ENCODE data around the gene ME1.

Gene ME1

GRCh38 chr6:83226517-83226916 lies 204.3 kb downstream of the ME1 start:
- no peak overlapping the region for H3K27ac ChIP-seq (ENCODE audit: extremely low read depth, low read depth, low read length)
- peaks cover 0 to 10% of the 10 kb centered on the region in 2 experiments; a peak in 1 of 3 replicates for H3K36me3 ChIP-seq (ENCODE audit: control insufficient read depth in 2 of 2, insufficient read depth in 1 of 2, low read length in 2 of 2)
- no peaks in the 10 kb centered on the region for H3K9me3 ChIP-seq (ENCODE audit: control insufficient read depth, insufficient read depth, low read depth, low read length)
- CTCF ChIA-PET, result interaction anchor here (1.6 kb wide), 1 partner anchor 287 kb away, joined by 9 read pairs; the partner anchor contains the start of gene PRSS35
- POLR2A ChIA-PET, result no interaction called here
- H3K4me1 ChIP-seq (ENCODE audit: control insufficient read depth, insufficient read depth, low read length), result no peaks in the 10 kb centered on the region
- no peak overlapping the region for H3K4me3 ChIP-seq (ENCODE audit: low read depth, low read length)
- peak; percentile 13; the same call in 1 of the 2 replicates for TF ChIP-seq ZNF350 (tag by site-specific recombination; IDR thresholded peaks at IDR 0.05)
- TF ChIP-seq ZNF292 (tag by site-specific recombination; IDR thresholded peaks at IDR 0.05; ENCODE audit: borderline replicate concordance, low read depth), result no peak
- TF ChIP-seq ZNF366 (tag by site-specific recombination; conservative IDR thresholded peaks at IDR 0.05), result no peak
- TF ChIP-seq ZNF155 (tag by site-specific recombination; IDR thresholded peaks at IDR 0.05), result no peak
- no peak for TF ChIP-seq KLF7 (tag by site-specific recombination; IDR thresholded peaks at IDR 0.05; ENCODE audit: borderline replicate concordance)
- no peak for TF ChIP-seq ZNF660 (tag by site-specific recombination; IDR thresholded peaks at IDR 0.05)
- TF ChIP-seq OVOL3 (tag by site-specific recombination; IDR thresholded peaks at IDR 0.05), result no peak
- no peak for TF ChIP-seq ATF2 (tag by site-specific recombination; IDR thresholded peaks at IDR 0.05; ENCODE audit: low read depth)
- no peak for TF ChIP-seq ZNF391 (tag by site-specific recombination; IDR thresholded peaks at IDR 0.05; ENCODE audit: borderline replicate concordance, low read depth)
- no peak for TF ChIP-seq IKZF3 (tag by site-specific recombination; IDR thresholded peaks at IDR 0.05)
- 0 out of 2 replicates have a peak, but pooled peaks have one; percentile 21 for TF ChIP-seq ZNF629 (tag by site-specific recombination; IDR thresholded peaks at IDR 0.05)
- no peak for TF ChIP-seq ZBTB26 (tag by site-specific recombination; optimal IDR thresholded peaks at IDR 0.05)

GRCh38 chr6:83221889-83222479 lies 208.9 kb downstream of the ME1 start:
- ChIA-PET POLR2A (interaction anchor here (0.8 to 0.9 kb wide), 2 partner anchors 155 to 292 kb away, joined by 3 read pairs; partner anchors contain the start of gene DOP1A), CTCF (interaction anchor here (0.5 to 9.0 kb wide), 62 partner anchors 9 to 1006 kb away, joined by 3 to 248 read pairs (median 4); partner anchors contain the start of genes DOP1A, PRSS35, RWDD2A and SNAP91)
- peaks cover 0 to 18% of the 10 kb centered on the region in 2 experiments; a peak in 1 of 3 replicates for H3K36me3 ChIP-seq (ENCODE audit: control insufficient read depth in 2 of 2, insufficient read depth in 1 of 2, low read length in 2 of 2)
- no peak overlapping the region for H3K27ac ChIP-seq (ENCODE audit: extremely low read depth, low read depth, low read length)
- H3K4me3 ChIP-seq (ENCODE audit: low read depth, low read length), result no peak overlapping the region
- H3K4me1 ChIP-seq (ENCODE audit: control insufficient read depth, insufficient read depth, low read length), result no peaks in the 10 kb centered on the region
- H3K9me3 ChIP-seq (ENCODE audit: control insufficient read depth, insufficient read depth, low read depth, low read length), result no peaks in the 10 kb centered on the region
- TF ChIP-seq PRDM6 (tag by site-specific recombination; IDR thresholded peaks at IDR 0.05), result 0 out of 2 replicates have a peak, but pooled peaks have one; percentile 19
- peak; percentile 48; the same call in 1 of the 2 replicates for TF ChIP-seq CTCF (tag by site-specific recombination; IDR thresholded peaks at IDR 0.05)
- TF ChIP-seq ZNF654 (tag by site-specific recombination; IDR thresholded peaks at IDR 0.05; ENCODE audit: low read depth), result peak; percentile 94
- TF ChIP-seq ZFHX2 (tag by site-specific recombination; conservative IDR thresholded peaks at IDR 0.05), result no peak
- 0 out of 2 replicates have a peak, but pooled peaks have one; percentile 46 for TF ChIP-seq ZNF362 (tag by site-specific recombination; IDR thresholded peaks at IDR 0.05)
